Measurements from ENCODE around the gene SEC24D.

DNA sequence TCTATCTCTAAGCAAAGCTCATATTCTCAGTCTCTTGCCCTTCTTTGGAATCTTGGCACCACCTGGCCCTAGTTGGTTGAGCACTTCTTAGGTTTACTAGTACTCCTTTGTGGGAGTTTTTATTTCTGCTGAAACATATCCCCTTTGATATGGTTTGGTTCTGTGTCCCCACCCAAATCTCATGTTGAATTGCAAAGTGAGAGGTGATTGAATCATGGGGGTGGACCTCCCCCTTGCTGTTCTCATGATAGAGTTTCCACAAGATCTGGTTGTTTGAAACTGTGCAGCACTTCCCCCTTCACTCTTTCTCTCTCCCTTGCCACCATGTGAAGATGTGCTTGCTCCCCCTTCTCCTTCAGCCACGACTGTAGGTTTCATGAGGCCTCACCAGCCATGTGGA is 30.5 kb upstream of the SEC24D start:
- TF ChIP-seq GATA2 (IDR thresholded peaks at IDR 0.05; ENCODE audit: low read depth, low read length) (no peak), GATA3 (IDR thresholded peaks at IDR 0.05; ENCODE audit: low read depth, low read length) (no peak)
